Trophoblast cell (in vitro differentiated cells and primary cell): Measurements from ENCODE around the gene IQCM.

Experiments
- DNase-seq, 2 donors: peaks; one replicate each; pipeline ENCODE4 v3.0.0-alpha.2; 2016
- H2AFZ ChIP-seq: 2 replicates; pipeline ENCODE4 v1.6.1; 2013; ENCODE audit warnings: low read length, moderate library complexity, mild to moderate bottlenecking; ENCODE audit not compliant: insufficient read depth, poor library complexity
- H2AK5ac ChIP-seq: 2 replicates; pipeline ENCODE4 v1.6.1; 2013; ENCODE audit warnings: mild to moderate bottlenecking, low read length
- H2BK120ac ChIP-seq: 2 replicates; pipeline ENCODE4 v1.6.1; 2013; ENCODE audit warnings: low read length, mild to moderate bottlenecking, moderate library complexity; ENCODE audit not compliant: insufficient read depth, poor library complexity
- H2BK12ac ChIP-seq: 2 replicates; pipeline ENCODE4 v1.6.1; 2013; ENCODE audit warnings: mild to moderate bottlenecking, low read length, moderate library complexity
- H2BK5ac ChIP-seq: 2 replicates; pipeline ENCODE4 v1.6.1; 2013; ENCODE audit warnings: low read length, low read depth, moderate library complexity, mild to moderate bottlenecking; ENCODE audit not compliant: poor library complexity
- H3K14ac ChIP-seq: 2 replicates; pipeline ENCODE4 v1.6.1; 2013; ENCODE audit warnings: mild to moderate bottlenecking, low read length
- H3K18ac ChIP-seq: 2 replicates; pipeline ENCODE4 v1.6.1; 2013; ENCODE audit warnings: mild to moderate bottlenecking, low read length
- H3K23ac ChIP-seq: 2 replicates; pipeline ENCODE4 v1.6.1; 2013; ENCODE audit warnings: low read length
- H3K27ac ChIP-seq: 2 replicates; pipeline ENCODE4 v1.5.1; 2013; ENCODE audit warnings: low read depth, mild to moderate bottlenecking, inconsistent platforms, low read length, moderate library complexity
- H3K27me3 ChIP-seq: 2 replicates; pipeline ENCODE4 v1.6.1; 2013; ENCODE audit warnings: inconsistent platforms, mild to moderate bottlenecking, low read length, moderate library complexity; ENCODE audit not compliant: insufficient read depth
- H3K36me3 ChIP-seq, 2 experiments: 1 replicate in 1 of 2; 2 replicates in 1 of 2; pipeline ENCODE4 v1.6.1; 2013; ENCODE audit warnings: low read length in 2 of 2, mild to moderate bottlenecking in 2 of 2, moderate library complexity in 1 of 2; ENCODE audit not compliant: insufficient read depth in 2 of 2, control insufficient read depth in 1 of 2
- H3K4ac ChIP-seq: 2 replicates; pipeline ENCODE4 v1.6.1; 2013; ENCODE audit warnings: low read depth, mild to moderate bottlenecking, low read length, moderate library complexity
- H3K4me1 ChIP-seq, 2 experiments: 1 replicate in 1 of 2; 2 replicates in 1 of 2; pipeline ENCODE4 v1.6.1; 2013; ENCODE audit warnings: low read length in 2 of 2, mild to moderate bottlenecking in 2 of 2, moderate library complexity in 1 of 2; ENCODE audit not compliant: insufficient read depth in 2 of 2, control insufficient read depth in 1 of 2
- H3K4me2 ChIP-seq: 2 replicates; pipeline ENCODE4 v1.6.1; 2013; ENCODE audit warnings: inconsistent platforms, mild to moderate bottlenecking, low read length, moderate library complexity
- H3K4me3 ChIP-seq: 2 replicates; pipeline ENCODE4 v1.5.1; 2013; ENCODE audit warnings: mild to moderate bottlenecking, low read depth, low read length, inconsistent platforms
- H3K79me1 ChIP-seq: one replicate; pipeline ENCODE4 v1.6.1; 2013; ENCODE audit warnings: low read length
- H3K79me2 ChIP-seq: 2 replicates; pipeline ENCODE4 v1.6.1; 2013; ENCODE audit warnings: low read length, mild to moderate bottlenecking; ENCODE audit not compliant: control insufficient read depth, insufficient read depth, poor library complexity
- H3K9ac ChIP-seq: 2 replicates; pipeline ENCODE4 v1.6.1; 2013; ENCODE audit warnings: mild to moderate bottlenecking, low read length
- H3K9me3 ChIP-seq: 2 replicates; pipeline ENCODE4 v1.6.1; 2013; ENCODE audit warnings: low read depth, mild to moderate bottlenecking, control low read depth, inconsistent platforms, low read length; ENCODE audit not compliant: insufficient read depth
- H4K12ac ChIP-seq: 2 replicates; pipeline ENCODE4 v1.6.1; 2013; ENCODE audit warnings: low read depth, mild to moderate bottlenecking, low read length, moderate library complexity
- H4K8ac ChIP-seq: 2 replicates; pipeline ENCODE4 v1.6.1; 2013; ENCODE audit warnings: low read depth, mild to moderate bottlenecking, low read length, moderate library complexity
- H4K91ac ChIP-seq: one replicate; pipeline ENCODE4 v1.6.1; 2013; ENCODE audit warnings: low read depth, mild to moderate bottlenecking, low read length, moderate library complexity
- WGBS: extraction: QIAGEN DNeasy Blood & Tissue Kit; methylation state at CpG from one replicate; pipeline ENCODE4 v1.1.7; 2013; ENCODE audit warnings: missing lambda C conversion rate; ENCODE audit not compliant: insufficient read length, insufficient coverage; ENCODE audit errors: extremely low coverage; 5-methylcytosine and 5-hydroxymethylcytosine counted together

The IQCM gene

DNA sequence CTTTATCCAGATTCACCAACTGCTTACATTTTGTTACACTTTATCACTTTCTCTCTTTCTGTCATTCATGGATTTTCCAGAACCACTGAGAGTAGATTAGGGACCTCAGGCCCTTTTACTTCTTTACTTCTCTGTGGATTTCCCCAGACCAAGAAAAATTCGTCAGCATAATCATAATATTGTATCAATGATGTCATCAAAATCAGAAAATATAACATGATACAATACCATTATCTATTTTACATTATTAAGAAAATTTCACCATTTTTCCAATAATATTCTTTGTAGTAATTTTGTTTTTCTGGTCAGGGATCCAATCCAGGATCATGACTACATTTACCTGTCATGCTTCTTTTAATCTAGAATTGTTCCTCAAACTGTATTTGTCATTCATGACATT is 494.2 kb downstream of the IQCM start:
- H4K12ac ChIP-seq, result no peak overlapping the region
- no peak overlapping the region for H2BK120ac ChIP-seq
- no peak overlapping the region for H3K27ac ChIP-seq
- no peak overlapping the region for H4K91ac ChIP-seq
- H2BK5ac ChIP-seq, result no peak overlapping the region
- H3K4ac ChIP-seq, result no peak overlapping the region
- H4K8ac ChIP-seq, result no peak overlapping the region
- no peak overlapping the region for H2AK5ac ChIP-seq
- H3K79me2 ChIP-seq, result no peaks in the 10 kb centered on the region
- no peaks in the 10 kb centered on the region for H3K4me1 ChIP-seq
- H2BK12ac ChIP-seq, result no peak overlapping the region
- H3K36me3 ChIP-seq, result no peaks in the 10 kb centered on the region
- WGBS, result no CpG with 5 or more reads among the region's 1 CpG
- no peak overlapping the region for H3K4me2 ChIP-seq
- H3K14ac ChIP-seq, result no peak overlapping the region
- H2AFZ ChIP-seq, result no peak overlapping the region
- no peak overlapping the region for H3K4me3 ChIP-seq
- H3K18ac ChIP-seq, result no peak overlapping the region
- H3K23ac ChIP-seq, result no peak overlapping the region
- H3K9me3 ChIP-seq, result no peaks in the 10 kb centered on the region
- no peak overlapping the region for H3K9ac ChIP-seq
- DNase-seq, result no peak
- H3K79me1 ChIP-seq, result no peaks in the 10 kb centered on the region
- no peaks in the 10 kb centered on the region for H3K27me3 ChIP-seq

DNA sequence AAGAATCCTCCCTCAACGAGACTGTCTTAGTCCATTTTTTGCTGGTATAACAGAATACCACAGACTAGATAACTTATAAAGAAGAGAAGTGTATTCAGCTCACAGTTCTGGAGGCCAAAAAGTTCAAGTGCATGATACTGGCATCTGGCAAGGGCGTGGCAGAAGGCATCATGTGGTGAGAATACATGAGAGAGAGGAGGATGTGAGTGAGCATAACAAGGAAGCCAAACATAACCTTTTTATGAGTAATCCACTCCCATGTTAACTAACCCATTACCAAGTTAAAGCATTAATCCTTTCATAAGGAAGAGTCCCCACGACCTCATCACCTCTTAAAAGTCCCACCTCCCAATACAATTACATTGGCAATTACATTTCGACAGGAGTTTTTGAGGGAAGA is 504.6 kb downstream of the IQCM start:
- Histone ChIP-seq H3K18ac (no peak overlapping the region), H2AK5ac (no peak overlapping the region), H4K91ac (no peak overlapping the region), H3K14ac (no peak overlapping the region), H3K9me3 (no peaks in the 10 kb centered on the region), H3K27me3 (no peaks in the 10 kb centered on the region), H3K4ac (no peak overlapping the region), H3K9ac (no peak overlapping the region), H3K23ac (no peak overlapping the region), H2BK120ac (no peak overlapping the region), H3K4me1 (no peaks in the 10 kb centered on the region), H4K12ac (no peak overlapping the region), H3K36me3 (no peaks in the 10 kb centered on the region), H4K8ac (no peak overlapping the region), H3K27ac (no peak overlapping the region), H2BK5ac (no peak overlapping the region), H3K4me2 (no peak overlapping the region), H2AFZ (no peak overlapping the region), H3K79me1 (no peaks in the 10 kb centered on the region), H3K79me2 (no peaks in the 10 kb centered on the region), H3K4me3 (no peak overlapping the region), H2BK12ac (no peak overlapping the region)
- no CpG with 5 or more reads among the region's 4 CpGs for WGBS
- DNase-seq, result no peak

DNA sequence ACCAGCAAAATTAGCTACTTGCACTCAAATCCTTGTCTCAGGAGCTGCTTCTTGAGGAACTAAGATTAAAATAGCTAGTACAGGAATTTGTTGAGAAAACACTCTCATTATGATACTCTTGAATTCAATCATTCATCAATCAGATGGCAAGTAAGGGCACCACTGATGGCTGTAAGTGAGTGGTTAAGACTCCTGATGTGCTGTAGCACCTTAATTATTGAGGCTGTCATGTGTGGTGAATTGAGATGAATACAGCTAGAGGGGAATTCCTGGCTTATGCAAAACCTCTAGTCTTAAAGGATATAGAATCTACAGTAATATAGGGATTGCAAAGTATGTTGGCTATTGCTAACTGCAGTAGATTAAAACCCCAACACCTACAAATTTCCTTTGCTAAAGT is 509.1 kb downstream of the IQCM start:
- no peak overlapping the region for H3K4me3 ChIP-seq
- no peaks in the 10 kb centered on the region for H3K27me3 ChIP-seq

More for the DNA sequence above, 509.1 kb downstream of the IQCM start:
- Histone ChIP-seq H3K4ac (no peak overlapping the region), H3K4me1 (no peaks in the 10 kb centered on the region), H3K9ac (no peak overlapping the region), H4K8ac (no peak overlapping the region), H3K27ac (no peak overlapping the region), H3K23ac (no peak overlapping the region), H2BK120ac (no peak overlapping the region), H3K79me1 (no peaks in the 10 kb centered on the region), H3K36me3 (no peaks in the 10 kb centered on the region), H3K18ac (no peak overlapping the region), H2AK5ac (no peak overlapping the region), H4K91ac (no peak overlapping the region), H4K12ac (no peak overlapping the region), H3K79me2 (no peaks in the 10 kb centered on the region), H3K4me2 (no peak overlapping the region), H3K14ac (no peak overlapping the region), H2BK5ac (no peak overlapping the region), H3K9me3 (no peaks in the 10 kb centered on the region), H2AFZ (no peak overlapping the region), H2BK12ac (no peak overlapping the region)
- no peak for DNase-seq
